Neural cell (in vitro differentiated cells): ENCODE data around the gene MTOR.

Experiments
- CTCF ChIP-seq: fragments of 450-650 bp; IDR thresholded peaks from 2 replicates; pipeline ENCODE4 v1.5.1; 2014; ENCODE audit warnings: antibody characterized with exemption, mild to moderate bottlenecking, moderate library complexity; ENCODE audit not compliant: poor library complexity, severe bottlenecking
- EP300 ChIP-seq: fragments of 450-650 bp; conservative IDR thresholded peaks from 2 replicates; pipeline ENCODE4 v1.6.1; 2014; ENCODE audit warnings: antibody characterized with exemption, mild to moderate bottlenecking, moderate library complexity; ENCODE audit not compliant: poor library complexity, severe bottlenecking
- EZH2 ChIP-seq: fragments of 200-600, 300-800 bp; shearing (Covaris generic), sonication (generic); IDR thresholded peaks from 2 replicates; pipeline ENCODE4 v1.6.1; 2014; ENCODE audit warnings: antibody characterized with exemption, low read length, borderline replicate concordance, mild to moderate bottlenecking; ENCODE audit not compliant: insufficient read depth, poor library complexity, severe bottlenecking
- MXI1 ChIP-seq: fragments of 450-650 bp; conservative IDR thresholded peaks from 2 replicates; pipeline ENCODE4 v1.6.1; 2014; ENCODE audit warnings: antibody characterized with exemption, mild to moderate bottlenecking; ENCODE audit not compliant: poor library complexity, severe bottlenecking
- POLR2AphosphoS5 ChIP-seq: IDR thresholded peaks from 2 replicates; pipeline ENCODE4 v1.6.1; 2012
- REST ChIP-seq: IDR thresholded peaks from 2 replicates; pipeline ENCODE4 v1.6.1; 2012; ENCODE audit warnings: borderline replicate concordance
- SMC3 ChIP-seq: fragments of 450-650 bp; conservative IDR thresholded peaks from 2 replicates; pipeline ENCODE4 v1.6.1; 2014; ENCODE audit warnings: antibody characterized with exemption, mild to moderate bottlenecking, moderate library complexity; ENCODE audit not compliant: poor library complexity

- TF ChIP-seq CTCF (no peak), EZH2 (no peak), MXI1 (no peak), SMC3 (no peak), EP300 (no peak), REST (no peak), POLR2AphosphoS5 (no peak)
Measured at GRCh38 chr1:11158291-11158690, 104.1 kb downstream of the MTOR start.
